Measurements from ENCODE around the gene HPS1.

Gene HPS1

GRCh38 chr10:98374217-98374985 lies 72.3 kb downstream of the HPS1 start:
- peak; percentile 58 for DNase-seq (ENCODE audit: low read depth)
- no peak overlapping the region for H3K4me3 ChIP-seq (ENCODE audit: low read depth, low read length)
- TF ChIP-seq, protein P1, sequence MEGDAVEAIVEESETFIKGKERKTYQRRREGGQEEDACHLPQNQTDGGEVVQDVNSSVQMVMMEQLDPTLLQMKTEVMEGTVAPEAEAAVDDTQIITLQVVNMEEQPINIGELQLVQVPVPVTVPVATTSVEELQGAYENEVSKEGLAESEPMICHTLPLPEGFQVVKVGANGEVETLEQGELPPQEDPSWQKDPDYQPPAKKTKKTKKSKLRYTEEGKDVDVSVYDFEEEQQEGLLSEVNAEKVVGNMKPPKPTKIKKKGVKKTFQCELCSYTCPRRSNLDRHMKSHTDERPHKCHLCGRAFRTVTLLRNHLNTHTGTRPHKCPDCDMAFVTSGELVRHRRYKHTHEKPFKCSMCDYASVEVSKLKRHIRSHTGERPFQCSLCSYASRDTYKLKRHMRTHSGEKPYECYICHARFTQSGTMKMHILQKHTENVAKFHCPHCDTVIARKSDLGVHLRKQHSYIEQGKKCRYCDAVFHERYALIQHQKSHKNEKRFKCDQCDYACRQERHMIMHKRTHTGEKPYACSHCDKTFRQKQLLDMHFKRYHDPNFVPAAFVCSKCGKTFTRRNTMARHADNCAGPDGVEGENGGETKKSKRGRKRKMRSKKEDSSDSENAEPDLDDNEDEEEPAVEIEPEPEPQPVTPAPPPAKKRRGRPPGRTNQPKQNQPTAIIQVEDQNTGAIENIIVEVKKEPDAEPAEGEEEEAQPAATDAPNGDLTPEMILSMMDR (conservative IDR thresholded peaks at IDR 0.05; ENCODE audit: low read depth, low read length), result no peak

DNA sequence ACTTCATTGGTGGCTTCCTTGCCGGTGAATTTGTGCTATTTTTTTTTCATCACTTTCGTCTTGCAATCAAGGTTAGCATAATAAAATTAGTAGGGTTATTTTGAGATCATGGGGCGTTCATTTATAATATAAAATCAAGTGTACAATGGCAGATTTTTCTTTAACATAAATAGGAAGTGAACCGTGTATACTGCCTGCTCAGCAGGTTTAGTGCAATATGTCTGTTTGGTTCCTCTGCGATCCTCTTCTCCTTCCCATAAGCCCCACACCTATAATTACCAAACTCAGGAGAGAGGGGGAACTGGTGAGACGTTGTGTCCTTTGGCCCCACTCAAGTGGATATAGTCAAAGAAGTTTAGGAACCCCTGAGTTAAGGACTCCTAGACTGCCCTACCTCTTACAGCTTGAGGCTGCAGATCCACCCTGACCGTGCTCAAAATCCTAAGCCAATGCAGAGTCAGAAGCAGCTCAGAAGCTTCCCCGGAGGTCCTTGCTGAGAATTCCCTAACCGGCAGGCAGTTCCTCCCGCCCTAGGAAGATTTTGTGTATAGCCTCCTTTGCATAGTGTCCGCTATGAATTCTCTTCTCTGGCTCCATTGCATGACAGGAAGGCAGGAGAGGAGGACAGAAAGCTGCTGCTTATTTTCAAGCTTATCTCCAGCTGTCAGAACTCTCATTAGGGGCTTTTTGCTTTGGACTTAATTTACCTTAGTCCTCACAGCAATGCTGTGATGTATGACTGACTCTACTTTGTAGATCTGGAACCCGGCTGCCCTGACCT lies 73.3 kb downstream of the HPS1 start:
- TF ChIP-seq, protein P1 (conservative IDR thresholded peaks at IDR 0.05; ENCODE audit: low read depth, low read length), result no peak
- no peak overlapping the region for H3K4me3 ChIP-seq (ENCODE audit: low read depth, low read length)
- no peak for DNase-seq (ENCODE audit: low read depth)

GRCh38 chr10:98370831-98371820 lies 75.6 kb downstream of the HPS1 start:
- H3K4me3 ChIP-seq (ENCODE audit: low read depth, low read length), result no peak overlapping the region
- TF ChIP-seq, protein P1 (conservative IDR thresholded peaks at IDR 0.05; ENCODE audit: low read depth, low read length), result no peak
- DNase-seq (ENCODE audit: low read depth), result peak; percentile 26

GRCh38 chr10:98369801-98370200 lies 76.9 kb downstream of the HPS1 start:
- DNase-seq (ENCODE audit: low read depth), result no peak
- TF ChIP-seq, protein P1 (conservative IDR thresholded peaks at IDR 0.05; ENCODE audit: low read depth, low read length), result no peak
- H3K4me3 ChIP-seq (ENCODE audit: low read depth, low read length), result no peak overlapping the region

- no peak overlapping the region for H3K4me3 ChIP-seq (ENCODE audit: low read depth, low read length)
- no peak for DNase-seq (ENCODE audit: low read depth)
- TF ChIP-seq, protein P1 (conservative IDR thresholded peaks at IDR 0.05; ENCODE audit: low read depth, low read length), result no peak
Measured at GRCh38 chr10:98368644-98369043, 78.1 kb downstream of the HPS1 start.

GRCh38 chr10:98367604-98368451 lies 78.9 kb downstream of the HPS1 start:
- H3K4me3 ChIP-seq (ENCODE audit: low read depth, low read length), result no peak overlapping the region
- TF ChIP-seq, protein P1 (conservative IDR thresholded peaks at IDR 0.05; ENCODE audit: low read depth, low read length), result no peak
- no peak for DNase-seq (ENCODE audit: low read depth)
